Activated CD8-positive, alpha-beta memory T cell treated with anti-CD3 and anti-CD28 coated beads, Interleukin-2, amount 10 ng/mL, durations not matched to agents 7 days and 5 days (primary cell): ENCODE measurements around the gene TRAPPC12. TPM values are rescaled to one million over a fixed set of nuclear protein-coding genes. Genes with fewer than 3 reads are reported as not detected.

Source experiments
- ATAC-seq: fragments of 150-1000 bp; cut with Tn5 transposase; one replicate; pipeline ENCODE4 v1.10.0; 2021; ENCODE audit warnings: moderate library complexity
- CTCF ChIA-PET: fragments of 350-600 bp; sonication (Branson Sonifier 250); formaldehyde crosslinking; loops from one replicate; lab custom pipeline; 2021; ENCODE audit warnings: antibody characterized with exemption; lab: Charles Lee
- DNase-seq: peaks from one replicate; pipeline ENCODE4 v3.0.0-alpha.2; 2020
- H3K27ac Mint-ChIP-seq: one replicate; pipeline ENCODE4 v1.8.0; 2021; ENCODE audit warnings: mild to moderate bottlenecking, mixed read lengths
- H3K27me3 Mint-ChIP-seq: one replicate; pipeline ENCODE4 v1.8.0; 2021; ENCODE audit warnings: mixed read lengths
- H3K36me3 Mint-ChIP-seq: one replicate; pipeline ENCODE4 v1.8.0; 2021; ENCODE audit warnings: mild to moderate bottlenecking, mixed read lengths
- H3K4me1 Mint-ChIP-seq: one replicate; pipeline ENCODE4 v1.8.0; 2021; ENCODE audit warnings: mixed read lengths
- H3K4me3 Mint-ChIP-seq: one replicate; pipeline ENCODE4 v1.8.0; 2021; ENCODE audit warnings: mild to moderate bottlenecking, moderate library complexity, mixed read lengths
- H3K9me3 Mint-ChIP-seq: one replicate; pipeline ENCODE4 v1.8.0; 2022; ENCODE audit warnings: low read depth, mixed read lengths
- total RNA-seq, 2 experiments: library from RNA; stranded (reverse); gene quantifications; one replicate each; pipeline ENCODE4 v1.2.3, GENCODE V29; 2021

Gene TRAPPC12
- total RNA-seq, 2 experiments from 2014 or later: 75.8 to 97.5 TPM

DNA sequence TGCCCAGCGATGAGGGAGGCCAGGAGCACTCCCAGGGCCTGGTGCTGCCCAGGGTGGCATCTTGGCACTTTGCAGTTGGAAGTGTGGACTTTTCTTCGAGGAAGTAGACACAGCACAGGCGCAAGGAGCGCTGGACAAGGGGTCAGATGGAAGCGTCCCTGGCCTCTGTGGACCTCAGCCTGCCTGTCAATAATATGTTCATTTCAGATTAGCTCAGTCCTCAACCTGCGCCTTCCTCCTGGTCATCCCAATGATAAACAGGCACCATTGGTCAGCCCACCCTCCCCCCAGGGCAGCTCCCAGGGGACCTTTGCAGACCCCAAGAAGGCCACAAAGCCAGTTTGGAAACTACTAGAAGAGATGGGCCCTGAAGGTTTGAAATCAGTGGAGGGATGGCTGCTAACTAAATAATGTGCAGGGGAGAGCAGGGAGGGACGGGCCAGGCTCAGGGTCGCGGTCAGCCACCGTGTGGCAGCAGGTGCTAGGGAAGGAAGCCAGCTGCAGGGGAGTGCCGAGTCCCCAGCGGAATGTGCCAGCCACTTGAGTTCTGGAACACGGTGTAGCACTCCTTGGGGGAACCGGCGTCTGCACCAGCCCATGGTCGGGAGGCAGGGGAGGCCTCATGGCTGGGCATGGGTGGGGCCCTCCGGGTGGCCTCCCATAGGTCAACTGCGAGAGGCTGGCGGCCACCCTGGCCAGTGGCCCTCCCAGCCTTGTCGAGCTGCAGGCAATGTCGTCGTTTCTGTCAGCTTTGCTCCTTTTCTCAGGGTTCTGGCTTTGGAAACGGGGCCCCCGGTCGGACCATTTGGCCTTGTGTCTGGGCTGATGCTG lies 79.9 kb downstream of the TRAPPC12 start:
- Mint-ChIP-seq H3K9me3 (no peaks in the 10 kb centered on the region), H3K36me3 (peaks cover 5% of the 10 kb centered on the region), H3K4me3 (no peak overlapping the region), H3K27me3 (no peaks in the 10 kb centered on the region), H3K4me1 (peaks cover 5% of the 10 kb centered on the region), H3K27ac (no peak overlapping the region)
- no peak for DNase-seq
- CTCF ChIA-PET: interaction anchor here (1.2 kb wide), 1 partner anchor 26 kb away, joined by 4 read pairs; no protein-coding TSS in a partner anchor
- ATAC-seq: no peak

DNA sequence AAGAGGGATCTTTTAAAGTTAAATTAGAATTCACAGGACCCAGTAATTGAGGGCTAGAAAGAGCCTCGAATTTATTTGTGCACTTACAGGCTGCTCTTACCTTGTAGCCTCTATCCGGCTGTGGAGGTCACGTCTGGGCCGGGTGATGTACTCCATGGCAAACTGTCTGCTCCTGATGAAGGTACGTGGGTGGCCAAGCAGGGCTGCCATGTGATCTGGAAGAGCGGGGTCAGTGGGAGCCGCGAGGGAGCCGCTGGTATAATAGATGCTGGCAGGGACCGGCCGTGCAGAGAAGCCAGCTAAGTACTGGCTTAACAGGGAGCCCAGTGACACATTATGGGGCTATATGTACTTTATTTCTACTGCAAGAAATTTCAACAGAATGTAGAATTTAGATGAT lies 80.7 kb downstream of the TRAPPC12 start:
- no peak overlapping the region for H3K27ac Mint-ChIP-seq
- no peaks in the 10 kb centered on the region for H3K27me3 Mint-ChIP-seq
- ATAC-seq (no peak), DNase-seq (no peak)
- no peak overlapping the region for H3K4me3 Mint-ChIP-seq
- CTCF ChIA-PET: interaction anchor here (1.2 kb wide), 1 partner anchor 27 kb away, joined by 4 read pairs; no protein-coding TSS in a partner anchor
- peaks cover 5% of the 10 kb centered on the region for H3K4me1 Mint-ChIP-seq
- H3K36me3 Mint-ChIP-seq: peaks cover 5% of the 10 kb centered on the region
- H3K9me3 Mint-ChIP-seq: no peaks in the 10 kb centered on the region

DNA sequence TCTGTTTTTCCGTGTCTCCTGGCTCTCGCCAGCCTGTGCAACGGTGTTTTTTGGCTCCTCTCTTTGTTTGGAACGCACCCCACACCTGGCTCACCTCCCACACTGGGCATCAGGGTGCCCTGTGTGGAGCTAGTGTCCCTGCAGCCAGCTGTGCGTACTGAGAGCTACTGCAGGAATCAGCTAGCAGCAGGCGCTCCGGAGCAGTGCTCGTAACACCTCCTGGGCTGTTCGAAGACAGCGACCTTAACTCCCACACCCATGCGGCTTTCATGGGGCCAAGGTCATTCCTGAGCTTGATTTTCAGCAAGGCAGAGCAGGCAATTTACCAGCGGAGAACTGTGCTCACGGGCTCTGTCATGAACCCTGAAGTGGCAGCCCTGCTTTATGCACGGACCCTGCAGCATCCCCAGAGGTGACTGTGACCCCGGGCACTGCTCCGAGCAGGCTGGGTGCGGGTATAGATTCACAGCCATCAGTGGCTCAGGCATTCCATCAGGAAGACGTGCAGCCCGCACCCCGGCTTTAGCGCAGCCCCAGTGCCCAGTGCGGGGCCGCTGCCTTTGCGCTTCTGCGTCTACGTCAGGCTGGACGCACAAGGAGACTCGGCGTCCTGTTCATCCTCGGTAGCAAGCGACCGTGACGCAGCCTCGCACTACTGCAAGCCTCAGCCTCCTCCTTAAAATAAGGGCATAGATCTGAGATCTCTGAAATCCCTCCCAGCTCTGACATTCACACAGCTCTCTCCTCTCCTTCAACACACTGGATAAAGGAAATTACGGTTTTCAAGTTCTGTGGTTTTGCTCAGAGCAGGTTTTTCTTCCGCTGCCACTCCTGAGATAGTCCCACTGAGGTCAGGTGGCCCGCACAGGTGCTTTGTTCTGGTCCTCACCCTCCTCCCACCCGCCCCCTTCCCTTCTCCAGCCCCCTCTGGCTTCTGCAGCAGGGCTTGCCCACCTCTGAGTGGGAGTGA lies 81.6 kb downstream of the TRAPPC12 start:
- peaks cover 4% of the 10 kb centered on the region for H3K36me3 Mint-ChIP-seq
- H3K4me3 Mint-ChIP-seq: no peak overlapping the region
- no peaks in the 10 kb centered on the region for H3K9me3 Mint-ChIP-seq
- no peak for ATAC-seq
- H3K4me1 Mint-ChIP-seq: peaks cover 5% of the 10 kb centered on the region
- H3K27ac Mint-ChIP-seq: peak overlapping the region; percentile 30
- H3K27me3 Mint-ChIP-seq: no peaks in the 10 kb centered on the region
- CTCF ChIA-PET: interaction anchor here (0.7 to 1.8 kb wide), 5 partner anchors 11 to 36 kb away, joined by 3 to 5 read pairs (median 4); no protein-coding TSS in a partner anchor
- DNase-seq: no peak

DNA sequence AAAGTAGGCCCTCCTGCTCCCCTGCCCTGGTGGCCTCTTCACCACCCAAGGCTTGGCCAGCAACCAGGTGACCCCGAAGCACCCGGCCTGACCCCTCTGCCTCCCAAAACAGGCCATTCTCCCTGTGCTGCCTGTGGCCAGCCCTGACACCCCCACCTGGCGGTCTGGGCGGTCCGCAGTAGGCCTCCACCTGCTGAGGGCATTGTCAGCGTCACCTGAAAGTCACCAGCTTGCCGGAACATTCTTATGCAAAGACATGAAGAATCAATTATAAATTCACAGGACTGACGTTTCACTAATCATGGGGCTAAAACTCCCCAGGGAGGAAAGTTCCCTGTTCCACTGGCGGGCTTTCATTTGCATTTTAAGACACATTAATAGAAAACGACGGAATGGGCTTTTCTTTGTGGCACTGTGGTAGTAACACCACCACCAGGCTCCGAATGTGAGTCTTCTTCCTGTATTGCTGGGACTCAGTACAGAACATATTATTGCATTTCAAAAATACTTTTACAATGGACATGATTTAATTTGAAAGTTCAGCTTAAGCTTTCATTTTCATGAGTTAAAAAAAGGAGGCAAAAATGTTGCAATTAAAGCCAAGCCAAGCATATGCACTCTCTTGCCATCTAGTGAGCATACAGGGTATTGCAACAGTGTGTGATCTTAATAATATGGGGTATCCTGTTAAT lies 82.5 kb downstream of the TRAPPC12 start:
- CTCF ChIA-PET: interaction anchor here (0.6 to 1.8 kb wide), 12 partner anchors 9 to 186 kb away, joined by 3 to 7 read pairs (median 4); no protein-coding TSS in a partner anchor
- H3K4me1 Mint-ChIP-seq: peaks cover 5% of the 10 kb centered on the region
- no peak overlapping the region for H3K4me3 Mint-ChIP-seq
- DNase-seq: no peak
- no peaks in the 10 kb centered on the region for H3K27me3 Mint-ChIP-seq
- no peaks in the 10 kb centered on the region for H3K9me3 Mint-ChIP-seq
- H3K36me3 Mint-ChIP-seq: peaks cover 1% of the 10 kb centered on the region
- ATAC-seq: peak; percentile 66
- peak overlapping the region; percentile 66 for H3K27ac Mint-ChIP-seq

DNA sequence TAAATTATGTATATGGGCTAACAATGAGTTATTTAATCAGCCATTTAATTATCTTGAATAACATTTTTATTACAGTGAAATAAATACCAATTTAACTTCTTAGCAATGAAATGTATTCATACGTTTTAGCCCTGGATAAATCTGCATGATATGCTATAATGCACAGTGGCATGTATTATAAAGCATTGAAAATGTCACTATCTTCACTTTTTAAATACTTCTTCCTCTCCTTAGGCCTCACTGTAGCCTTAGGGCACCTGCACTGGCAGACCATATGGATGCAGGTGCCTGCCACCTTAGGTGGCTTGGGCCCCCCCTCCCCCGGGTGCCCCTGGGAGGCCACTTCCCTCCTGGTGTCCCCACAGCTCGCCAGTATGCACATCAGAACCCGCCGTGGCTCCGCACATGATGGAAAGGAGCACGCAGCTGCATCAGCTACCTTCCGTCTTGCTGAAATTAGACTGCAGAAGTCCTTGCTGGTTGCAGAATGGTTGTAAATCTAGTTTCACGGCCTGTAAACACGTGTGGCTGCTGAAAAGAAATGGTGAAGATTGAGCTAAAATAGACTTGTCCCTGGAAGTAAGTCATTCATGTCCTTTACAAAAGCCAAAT lies 83.1 kb downstream of the TRAPPC12 start:
- Mint-ChIP-seq H3K4me1 (peaks cover 5% of the 10 kb centered on the region), H3K27ac (no peak overlapping the region), H3K9me3 (no peaks in the 10 kb centered on the region), H3K36me3 (no peaks in the 10 kb centered on the region), H3K4me3 (no peak overlapping the region), H3K27me3 (no peaks in the 10 kb centered on the region)
- CTCF ChIA-PET: interaction anchor here (0.7 to 1.8 kb wide), 12 partner anchors 10 to 185 kb away, joined by 3 to 7 read pairs (median 3); no protein-coding TSS in a partner anchor
- DNase-seq (no peak), ATAC-seq (no peak)

- Mint-ChIP-seq H3K36me3 (peaks cover 2% of the 10 kb centered on the region), H3K27me3 (no peaks in the 10 kb centered on the region), H3K4me3 (no peak overlapping the region), H3K27ac (no peak overlapping the region), H3K4me1 (peaks cover 5% of the 10 kb centered on the region), H3K9me3 (no peaks in the 10 kb centered on the region)
- CTCF ChIA-PET: interaction anchor here (0.9 to 1.8 kb wide), 7 partner anchors 10 to 185 kb away, joined by 3 to 7 read pairs (median 4); no protein-coding TSS in a partner anchor
- no peak for DNase-seq
- ATAC-seq: no peak
Measured at GRCh38 chr2:3463186-3463835, 83.8 kb downstream of the TRAPPC12 start.

DNA sequence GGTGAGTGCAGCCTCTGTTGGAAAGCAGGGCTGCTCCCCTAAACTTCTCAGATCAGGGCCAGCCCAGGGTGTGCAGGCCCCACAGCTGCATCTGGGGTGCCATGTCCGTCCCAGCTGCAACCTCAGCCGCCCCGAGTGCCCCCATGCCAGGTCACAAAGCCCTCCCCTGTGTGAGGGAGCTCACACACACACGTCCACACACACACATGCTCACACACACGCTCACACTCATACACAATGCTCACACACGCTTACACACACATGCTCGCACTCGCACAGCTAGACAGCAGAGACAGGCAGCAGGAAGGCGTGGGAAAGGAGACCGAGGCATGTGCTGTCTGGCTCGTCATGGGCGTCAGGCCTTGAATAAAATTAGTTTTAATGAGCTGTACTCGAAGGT lies 84.5 kb downstream of the TRAPPC12 start:
- CTCF ChIA-PET: interaction anchor here (1.1 kb wide), 1 partner anchor 9 kb away, joined by 3 read pairs; no protein-coding TSS in a partner anchor
- ATAC-seq: no peak
- Mint-ChIP-seq H3K27ac (no peak overlapping the region), H3K36me3 (peaks cover 4% of the 10 kb centered on the region), H3K4me1 (peaks cover 5% of the 10 kb centered on the region), H3K4me3 (no peak overlapping the region), H3K27me3 (no peaks in the 10 kb centered on the region), H3K9me3 (no peaks in the 10 kb centered on the region)
- DNase-seq: no peak

DNA sequence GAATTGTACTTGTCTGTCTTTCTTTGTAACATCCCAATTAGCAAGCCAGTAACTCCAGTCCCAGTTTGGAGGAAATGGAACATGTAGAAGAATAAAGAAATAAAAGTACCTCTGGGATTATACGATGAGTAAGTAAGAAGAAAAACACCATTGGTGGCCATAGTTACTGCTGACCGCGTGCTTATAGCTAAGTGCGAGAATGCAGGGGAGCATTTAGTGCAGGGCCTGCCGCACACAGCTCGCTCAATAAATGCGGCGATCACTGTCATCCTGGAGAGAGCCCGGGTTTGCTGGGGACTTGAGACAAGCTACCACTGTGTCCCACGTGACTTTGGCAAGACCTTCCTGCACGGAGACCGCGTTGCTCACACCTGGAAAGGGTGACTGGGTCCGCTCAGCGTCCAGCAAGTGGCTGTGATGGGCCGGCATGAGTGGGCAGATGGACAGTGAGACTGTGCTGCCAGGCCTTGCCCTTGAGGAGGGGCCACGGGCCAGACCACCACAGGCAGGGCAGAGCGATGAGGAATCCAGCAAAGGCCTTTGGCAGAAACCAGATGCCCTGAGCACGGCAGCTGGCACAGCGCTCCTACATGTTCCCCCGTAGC lies 85.0 kb downstream of the TRAPPC12 start:
- Mint-ChIP-seq H3K4me3 (no peak overlapping the region), H3K27me3 (no peaks in the 10 kb centered on the region), H3K27ac (no peak overlapping the region), H3K4me1 (peaks cover 5% of the 10 kb centered on the region), H3K9me3 (no peaks in the 10 kb centered on the region), H3K36me3 (peaks cover 4% of the 10 kb centered on the region)
- no peak for ATAC-seq
- DNase-seq: no peak
- CTCF ChIA-PET: no interaction called here

DNA sequence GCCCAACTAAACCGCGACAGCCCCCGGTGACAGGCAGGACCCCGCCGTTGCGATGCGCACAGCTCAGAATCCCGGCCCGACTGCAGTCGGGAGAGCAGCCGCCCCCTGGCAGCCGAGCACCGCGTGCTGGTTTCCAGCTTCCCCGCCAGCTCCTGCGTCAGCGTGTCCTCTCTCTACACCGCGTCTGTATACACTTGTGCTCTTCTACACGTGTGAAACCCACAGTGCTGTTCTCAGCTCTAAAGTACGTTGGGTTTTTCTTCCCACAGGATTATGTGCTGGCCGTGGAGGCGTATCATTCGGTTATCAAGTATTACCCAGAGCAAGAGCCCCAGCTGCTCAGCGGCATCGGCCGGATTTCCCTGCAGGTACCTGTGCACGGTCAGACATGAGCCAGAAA lies 85.8 kb downstream of the TRAPPC12 start:
- no peaks in the 10 kb centered on the region for H3K27me3 Mint-ChIP-seq
- peaks cover 5% of the 10 kb centered on the region for H3K4me1 Mint-ChIP-seq
- DNase-seq (no peak), ATAC-seq (no peak)
- CTCF ChIA-PET: no interaction called here
- no peak overlapping the region for H3K27ac Mint-ChIP-seq
- peaks cover 9% of the 10 kb centered on the region for H3K36me3 Mint-ChIP-seq
- H3K9me3 Mint-ChIP-seq: no peaks in the 10 kb centered on the region
- H3K4me3 Mint-ChIP-seq: no peak overlapping the region

GRCh38 chr2:3465844-3466481 lies 86.5 kb downstream of the TRAPPC12 start:
- H3K27ac Mint-ChIP-seq: no peak overlapping the region
- H3K9me3 Mint-ChIP-seq: no peaks in the 10 kb centered on the region
- DNase-seq (no peak), ATAC-seq (no peak)
- CTCF ChIA-PET: no interaction called here
- H3K4me3 Mint-ChIP-seq: no peak overlapping the region
- no peaks in the 10 kb centered on the region for H3K27me3 Mint-ChIP-seq
- H3K4me1 Mint-ChIP-seq: peaks cover 5% of the 10 kb centered on the region
- peaks cover 9% of the 10 kb centered on the region for H3K36me3 Mint-ChIP-seq

GRCh38 chr2:3466482-3466863 lies 87.0 kb downstream of the TRAPPC12 start:
- H3K27me3 Mint-ChIP-seq: no peaks in the 10 kb centered on the region
- ATAC-seq (no peak), DNase-seq (no peak)
- CTCF ChIA-PET: no interaction called here
- peaks cover 9% of the 10 kb centered on the region for H3K36me3 Mint-ChIP-seq
- no peaks in the 10 kb centered on the region for H3K9me3 Mint-ChIP-seq
- H3K27ac Mint-ChIP-seq: no peak overlapping the region
- no peak overlapping the region for H3K4me3 Mint-ChIP-seq
- peaks cover 5% of the 10 kb centered on the region for H3K4me1 Mint-ChIP-seq
